H1 (cell line): ENCODE measurements around the gene UNC93A. TPM values are rescaled to one million over a fixed set of nuclear protein-coding genes. Genes with fewer than 3 reads are reported as not detected.

Experiments
- ASH2L ChIP-seq: fragments of 200-600, 300-600 bp; sonication (generic); IDR thresholded peaks from one replicate; pipeline ENCODE4 v1.7.1; 2017; ENCODE audit warnings: low read length
- CHD2 ChIP-seq: IDR thresholded peaks from 2 replicates; pipeline ENCODE4 v1.6.1; 2012; ENCODE audit warnings: low read length, improper control_type of control experiment
- EZH2 ChIP-seq: fragments of 200-600 bp; sonication (generic); IDR thresholded peaks from 2 replicates; pipeline ENCODE4 v1.7.1; 2012; ENCODE audit warnings: low read depth, mild to moderate bottlenecking, moderate library complexity, low read length, inconsistent platforms; ENCODE audit not compliant: severe bottlenecking
- NANOG ChIP-seq: IDR thresholded peaks from 2 replicates; pipeline ENCODE4 v1.6.1; 2011; ENCODE audit warnings: low read length, low read depth, mild to moderate bottlenecking, inconsistent platforms; ENCODE audit not compliant: insufficient read depth, poor library complexity, severe bottlenecking
- POLR2AphosphoS5 ChIP-seq: IDR thresholded peaks from 2 replicates; pipeline ENCODE4 v1.6.1; 2011; ENCODE audit warnings: low read depth, low read length
- POU5F1 ChIP-seq: IDR thresholded peaks from 2 replicates; pipeline ENCODE4 v1.6.1; 2011; ENCODE audit warnings: low read depth, mild to moderate bottlenecking, low read length, moderate library complexity
- RAD21 ChIP-seq, 2 experiments: IDR thresholded peaks in 1 of 2; conservative IDR thresholded peaks in 1 of 2; 2 replicates each; pipeline ENCODE4 v1.6.1; 2011; ENCODE audit warnings: low read depth in 2 of 2, low read length in 2 of 2, improper control_type of control experiment in 1 of 2, inconsistent platforms in 1 of 2, mild to moderate bottlenecking in 1 of 2, moderate library complexity in 1 of 2
- RNF2 ChIP-seq: fragments of 200-900, 300-1000 bp; sonication (generic); IDR thresholded peaks from 2 replicates; pipeline ENCODE4 v1.7.1; 2016; ENCODE audit warnings: borderline replicate concordance, low read depth, mild to moderate bottlenecking, antibody characterized with exemption, low read length; ENCODE audit not compliant: poor library complexity, severe bottlenecking; ENCODE audit errors: missing control alignments
- SAP30 ChIP-seq: fragments of 300-600 bp; sonication (generic); IDR thresholded peaks from 2 replicates; pipeline ENCODE4 v1.7.1; 2012; ENCODE audit warnings: low read length, moderate library complexity, mild to moderate bottlenecking, inconsistent platforms; ENCODE audit not compliant: insufficient read depth, insufficient replicate concordance
- TEAD4 ChIP-seq: IDR thresholded peaks from 2 replicates; pipeline ENCODE4 v1.6.1; 2012; ENCODE audit warnings: low read depth, low read length, inconsistent platforms, mixed read lengths
- polyA plus RNA-seq, 7 experiments: library from polyadenylated mRNA; depleted of rRNA in 3 of 7; stranded (reverse) in 5 of 7; unstranded in 2 of 7; fragments of >200 nt in 5 of 7; fragments of 200-250 nt in 2 of 7; gene quantifications; 1 replicate in 5 of 7; 2 replicates in 1 of 7; 4 replicates in 1 of 7; pipeline versions ENCODE4 v1.2.1 to v1.2.3, GENCODE V29; 2011 to 2013; ENCODE audit warnings: missing spikeins in 2 of 7, mixed read lengths in 2 of 7
- total RNA-seq: library from RNA; stranded (reverse); fragmentation: NEBNext Ultra II Directional; extraction: Animal tissue kit (Norgen Biotek cat#: 25700); gene quantifications from 2 replicates; pipeline ENCODE4 v1.2.1, GENCODE V29; 2021

The UNC93A gene
- total and polyA plus RNA-seq, 2 of the 8 experiments (the other 6 are each of a cell fraction or from before 2014, with no cell fraction given) = 0.39 TPM; not detected in 1

DNA sequence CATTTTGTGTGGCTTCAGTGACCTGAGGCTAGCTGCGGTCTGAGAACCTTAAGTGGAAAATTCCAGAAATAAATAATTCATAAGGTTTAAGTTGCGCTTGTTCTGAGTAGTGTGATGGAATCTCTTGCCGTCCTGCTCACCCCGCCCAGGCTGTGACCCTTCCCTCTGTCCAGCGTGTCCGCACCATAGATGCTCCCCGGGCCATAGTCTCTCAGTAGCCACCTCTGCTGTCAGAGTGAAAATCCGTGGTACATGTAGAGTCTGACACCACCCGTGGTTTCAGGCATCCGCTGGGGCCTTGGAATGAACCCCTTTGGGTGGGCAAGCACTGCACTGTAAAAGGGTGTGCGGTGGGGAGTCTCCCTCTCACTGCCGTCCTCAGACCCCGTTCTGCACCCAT lies 11.7 kb downstream of the UNC93A start (continued):
- TF ChIP-seq RNF2 (no peak), NANOG (no peak), POLR2AphosphoS5 (no peak), RAD21 (IDR thresholded peaks at IDR 0.05 in 1 of 2, conservative IDR thresholded peaks at IDR 0.05 in 1 of 2; ENCODE audit: low read depth in 2 of 2, low read length in 2 of 2) (no peak), SAP30 (no peak), CHD2 (no peak), POU5F1 (no peak), ASH2L (no peak), TEAD4 (no peak), EZH2 (no peak)
